IPS-18c (cell line): ENCODE measurements around the gene PSG4.
"Not testable (repeated sequence)": the region's sequence is repeated elsewhere in the genome, so short reads cannot be mapped to it uniquely, and the experiment has no call there.

Experiments
- H3K4me3 ChIP-seq: 2 replicates; pipeline ENCODE4 v1.7.0; 2013; ENCODE audit warnings: low read depth, mild to moderate bottlenecking, low read length, moderate library complexity; ENCODE audit not compliant: insufficient read depth
- H3K9me3 ChIP-seq: one replicate; pipeline ENCODE4 v1.6.1; 2013; ENCODE audit warnings: mild to moderate bottlenecking, low read length, moderate library complexity; ENCODE audit not compliant: control insufficient read depth, insufficient read depth

PSG4 gene

GRCh38 chr19:43205471-43206105 lies at the start of gene PSG4:
Gene PSG4, minus strand, starts transcription at chr19:43205638. Its CDS starts 102 bp downstream, at chr19:43205536.
- H3K4me3 ChIP-seq, H3K9me3 ChIP-seq: not testable (repeated sequence)

- not testable (repeated sequence) for H3K4me3 ChIP-seq, H3K9me3 ChIP-seq
Observed at GRCh38 chr19:43251428-43251827, 46.0 kb upstream of the PSG4 start.

- H3K9me3 ChIP-seq, H3K4me3 ChIP-seq: not testable (repeated sequence)
Observed at GRCh38 chr19:43250296-43250695, 44.9 kb upstream of the PSG4 start.

- H3K9me3 ChIP-seq, H3K4me3 ChIP-seq: not testable (repeated sequence)
Observed at GRCh38 chr19:43248635-43249002, 43.2 kb upstream of the PSG4 start.

- H3K9me3 ChIP-seq, H3K4me3 ChIP-seq: not testable (repeated sequence)
Observed at GRCh38 chr19:43247243-43247880, 41.9 kb upstream of the PSG4 start.

GRCh38 chr19:43245848-43246247 lies 40.4 kb upstream of the PSG4 start:
- H3K4me3 ChIP-seq, H3K9me3 ChIP-seq: not testable (repeated sequence)

GRCh38 chr19:43242211-43242610 lies 36.8 kb upstream of the PSG4 start:
- H3K4me3 ChIP-seq, H3K9me3 ChIP-seq: not testable (repeated sequence)

- not testable (repeated sequence) for H3K9me3 ChIP-seq, H3K4me3 ChIP-seq
Observed at GRCh38 chr19:43238213-43238612, 32.8 kb upstream of the PSG4 start.

- H3K9me3 ChIP-seq: not testable (repeated sequence)
Observed at GRCh38 chr19:43235686-43236085, 30.2 kb upstream of the PSG4 start.

GRCh38 chr19:43229315-43229714 lies 23.9 kb upstream of the PSG4 start:
- Histone ChIP-seq H3K9me3 (peaks cover 16% of the 10 kb centered on the region), H3K4me3 (no peak overlapping the region)

More at GRCh38 chr19:43235686-43236085, 30.2 kb upstream of the PSG4 start:
- not testable (repeated sequence) for H3K4me3 ChIP-seq

GRCh38 chr19:43228730-43229129 lies 23.3 kb upstream of the PSG4 start:
- H3K9me3 ChIP-seq: peaks cover 16% of the 10 kb centered on the region

GRCh38 chr19:43226986-43227385 lies 21.5 kb upstream of the PSG4 start:
- H3K4me3 ChIP-seq: not testable (repeated sequence)
- peaks cover 16% of the 10 kb centered on the region for H3K9me3 ChIP-seq

More at GRCh38 chr19:43228730-43229129, 23.3 kb upstream of the PSG4 start:
- H3K4me3 ChIP-seq: not testable (repeated sequence)

GRCh38 chr19:43224855-43225253 lies 19.4 kb upstream of the PSG4 start:
- H3K9me3 ChIP-seq: peaks cover 13% of the 10 kb centered on the region
- no peak overlapping the region for H3K4me3 ChIP-seq

- peaks cover 11% of the 10 kb centered on the region for H3K9me3 ChIP-seq
- not testable (repeated sequence) for H3K4me3 ChIP-seq
Observed at GRCh38 chr19:43224201-43224854, 18.9 kb upstream of the PSG4 start.

- H3K9me3 ChIP-seq, H3K4me3 ChIP-seq: not testable (repeated sequence)
Observed at GRCh38 chr19:43221891-43222290, 16.5 kb upstream of the PSG4 start.

GRCh38 chr19:43219136-43219535 lies 13.7 kb upstream of the PSG4 start:
- not testable (repeated sequence) for H3K4me3 ChIP-seq, H3K9me3 ChIP-seq

GRCh38 chr19:43215881-43216280 lies 10.4 kb upstream of the PSG4 start:
- not testable (repeated sequence) for H3K9me3 ChIP-seq, H3K4me3 ChIP-seq

- no peaks in the 10 kb centered on the region for H3K9me3 ChIP-seq
- no peak overlapping the region for H3K4me3 ChIP-seq
Observed at GRCh38 chr19:43207991-43208390, 2.6 kb upstream of the PSG4 start.
